Endometrial microvascular endothelial cells (primary cell): ENCODE results near the gene TSEN2. TPM values are rescaled to one million over a fixed set of nuclear protein-coding genes. Genes with fewer than 3 reads are reported as not detected.

Experiments used
- in situ Hi-C: cut with HindIII; loops from 2 replicates; pipeline ENCODE4 v1.10.0; 2017; ENCODE audit warnings: low sequenced_read_pairs, low pct_unique_long_range_greater_than_20kb; ENCODE audit errors: inconsistent ontology term
- total RNA-seq: library from RNA; depleted of rRNA; stranded (reverse); fragments of >200 nt; gene quantifications from one replicate; pipeline ENCODE4 v1.2.3, GENCODE V29; 2015; ENCODE audit errors: inconsistent ontology term

TSEN2 gene
- total RNA-seq, 1 donor from 2014 or later = 7.7 TPM

DNA sequence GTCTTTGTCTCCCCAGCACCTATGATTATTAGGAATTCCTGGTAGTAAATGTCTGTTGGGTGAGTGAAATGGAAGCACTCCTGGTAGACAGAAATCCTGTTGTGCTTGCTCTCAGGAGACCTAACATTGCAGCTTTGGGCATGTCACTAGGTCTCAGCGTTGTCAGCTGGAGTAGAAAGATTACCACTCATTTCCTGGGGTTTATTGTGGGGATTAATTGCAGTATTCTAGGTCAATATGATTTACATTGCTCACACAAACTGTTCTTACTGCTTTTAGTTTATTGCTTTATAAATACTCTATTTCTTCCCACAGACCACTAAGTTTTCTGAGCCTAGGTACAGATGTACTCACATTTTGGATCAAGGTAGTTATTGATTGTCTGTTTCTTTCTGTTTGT, 5.1 kb downstream of the TSEN2 start:
- in situ Hi-C loops = no loop called here

DNA sequence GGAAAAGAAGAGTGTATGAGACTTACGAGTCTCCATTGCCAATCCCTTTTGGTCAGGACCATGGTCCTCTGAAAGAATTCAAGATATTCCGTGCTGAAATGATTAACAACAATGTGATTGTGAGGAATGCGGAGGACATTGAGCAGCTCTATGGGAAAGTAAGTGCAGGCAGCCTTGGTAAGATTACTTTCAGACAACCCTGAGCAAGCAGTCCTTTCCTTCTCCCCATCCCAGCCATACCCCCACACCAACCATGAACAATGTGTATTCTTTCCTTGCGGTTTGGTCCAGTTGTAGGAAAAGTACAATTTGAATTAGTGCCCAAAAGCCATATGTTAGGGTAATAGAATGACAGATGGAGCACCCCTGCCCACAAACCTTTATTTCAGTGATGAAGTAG, 5.6 kb downstream of the TSEN2 start:
- in situ Hi-C loops = no loop called here

DNA sequence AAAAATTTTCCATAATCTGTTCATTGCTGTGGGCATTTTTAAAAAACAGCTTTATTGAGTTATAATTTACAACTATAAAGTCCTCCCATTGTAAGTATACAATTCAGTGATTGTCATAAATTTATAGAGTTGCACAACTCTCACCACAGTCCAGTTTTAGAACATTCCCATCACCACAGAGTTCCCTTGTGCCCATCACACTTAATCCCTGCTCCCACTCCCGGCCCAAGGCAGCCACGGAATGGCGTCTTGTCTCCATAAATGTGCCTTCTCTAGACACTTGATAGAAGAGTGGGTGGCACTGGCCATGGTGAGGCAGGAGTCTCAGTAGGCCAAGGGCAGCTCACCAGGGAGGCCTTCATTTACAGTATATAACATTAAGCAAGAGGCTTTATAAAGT, 6.3 kb downstream of the TSEN2 start:
- in situ Hi-C loops = no loop called here

DNA sequence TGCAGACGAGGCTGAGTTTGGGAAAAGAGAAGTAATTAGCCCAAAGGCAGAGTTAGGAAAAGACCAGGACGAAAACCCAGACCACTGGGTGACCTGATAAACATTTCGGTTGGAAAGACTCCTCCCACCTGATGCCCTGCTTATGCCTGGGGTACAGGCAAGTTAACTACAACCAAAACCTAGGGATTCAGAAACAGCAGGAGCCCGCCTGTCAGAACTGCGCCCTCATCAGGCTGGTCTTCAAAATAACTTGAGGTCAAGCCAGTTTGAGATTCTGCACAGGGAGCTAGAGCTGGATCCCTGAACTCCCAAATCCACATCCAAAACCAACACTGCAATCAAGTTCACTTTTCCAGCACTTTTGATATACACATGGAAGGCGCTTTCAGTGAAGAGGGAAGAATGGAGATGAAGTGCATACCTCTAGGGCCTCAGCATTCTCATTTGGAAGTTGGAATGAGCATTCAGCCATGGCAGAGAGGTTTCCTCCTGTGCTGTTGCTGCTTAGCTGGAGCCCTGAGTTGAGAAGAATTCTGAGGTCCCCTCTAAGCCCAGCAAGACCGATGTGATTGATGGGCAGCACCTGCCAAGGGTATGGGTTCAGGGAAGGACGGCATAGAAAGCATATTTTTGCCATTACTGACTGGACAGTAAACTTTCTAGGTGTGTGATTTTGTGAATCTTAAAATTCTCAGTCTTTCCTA, 11.6 kb downstream of the TSEN2 start:
- in situ Hi-C loops = no loop called here

DNA sequence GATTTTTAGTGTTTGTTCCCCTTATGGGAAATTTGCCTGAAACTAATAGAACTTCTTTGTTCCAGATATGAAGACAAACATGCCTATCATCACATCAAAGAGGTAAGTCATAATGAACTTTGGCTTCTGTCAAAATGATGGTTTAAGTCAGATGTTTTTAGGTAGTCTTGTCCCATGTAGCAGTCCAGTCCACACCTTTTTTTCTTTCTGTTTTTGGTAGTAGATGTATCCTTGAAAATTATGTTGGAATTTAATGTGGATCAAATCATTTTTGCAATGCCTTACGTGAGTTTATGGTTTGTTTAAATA, 12.1 kb downstream of the TSEN2 start:
- in situ Hi-C loops = no loop called here

GRCh38 chr3:12499474-12499873, 15.2 kb downstream of the TSEN2 start:
- in situ Hi-C loops = no loop called here

GRCh38 chr3:12501360-12502020, 17.2 kb downstream of the TSEN2 start:
- in situ Hi-C loops = no loop called here

DNA sequence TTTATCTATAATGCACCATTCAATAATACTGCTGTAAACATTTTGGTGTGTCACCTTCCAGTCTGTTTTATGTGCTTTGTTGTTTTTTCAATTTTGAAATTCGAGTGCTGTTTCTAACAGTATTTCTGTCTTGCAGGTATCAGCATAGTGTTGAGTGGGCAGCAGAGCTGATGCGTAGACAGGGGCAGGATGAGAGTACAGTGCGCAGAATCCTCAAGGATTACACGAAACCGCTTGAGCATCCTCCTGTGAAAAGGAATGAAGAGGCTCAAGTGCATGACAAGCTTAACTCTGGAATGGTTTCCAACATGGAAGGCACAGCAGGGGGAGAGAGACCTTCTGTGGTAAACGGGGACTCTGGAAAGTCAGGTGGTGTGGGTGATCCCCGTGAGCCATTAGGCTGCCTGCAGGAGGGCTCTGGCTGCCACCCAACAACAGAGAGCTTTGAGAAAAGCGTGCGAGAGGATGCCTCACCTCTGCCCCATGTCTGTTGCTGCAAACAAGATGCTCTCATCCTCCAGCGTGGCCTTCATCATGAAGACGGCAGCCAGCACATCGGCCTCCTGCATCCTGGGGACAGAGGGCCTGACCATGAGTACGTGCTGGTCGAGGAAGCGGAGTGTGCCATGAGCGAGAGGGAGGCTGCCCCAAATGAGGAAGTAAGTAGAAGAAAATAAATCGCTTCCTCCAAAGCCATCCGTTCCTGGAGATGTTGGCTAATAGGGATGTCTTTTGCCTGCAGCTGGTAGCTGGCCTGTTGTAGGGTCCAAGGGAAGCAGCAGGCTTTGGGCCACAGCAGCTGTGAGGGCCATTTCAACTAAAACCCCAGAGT, 19.1 kb downstream of the TSEN2 start:
- in situ Hi-C loops = no loop called here

GRCh38 chr3:12506201-12506709, 22.0 kb downstream of the TSEN2 start:
- in situ Hi-C loops = no loop called here

DNA sequence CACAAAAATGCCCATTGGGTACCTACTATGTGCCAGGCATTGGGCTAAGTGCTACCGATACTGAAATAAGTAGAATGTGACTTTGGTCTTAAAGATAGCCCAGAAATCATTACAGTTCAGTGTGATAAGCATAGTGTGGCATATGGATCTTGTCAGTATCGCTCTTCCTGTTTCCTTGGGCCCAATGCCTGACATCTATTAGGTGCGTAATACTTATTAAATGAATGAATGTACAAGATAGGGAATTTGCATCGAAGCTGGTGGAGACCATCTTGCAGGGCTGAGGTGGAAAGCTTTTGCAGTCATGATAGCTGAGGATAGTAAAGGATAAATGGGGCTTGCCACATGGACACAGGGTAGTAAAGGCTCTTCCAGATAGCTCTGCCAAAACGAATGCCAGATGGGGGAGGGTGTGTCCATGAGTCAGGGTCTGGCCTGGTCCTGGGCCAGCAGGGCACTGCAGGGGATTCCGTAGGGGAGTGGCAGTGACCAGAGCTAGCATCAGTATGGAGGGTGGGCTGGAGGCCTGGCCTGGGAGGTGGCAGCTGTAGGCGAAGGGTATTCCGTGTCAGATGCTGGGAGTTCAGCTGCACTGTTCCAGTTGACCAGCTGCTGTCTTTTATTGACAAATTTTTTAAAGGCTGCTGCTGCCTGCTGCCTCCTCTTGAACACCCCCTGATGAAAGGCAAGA, 23.5 kb downstream of the TSEN2 start:
- in situ Hi-C loops = no loop called here

DNA sequence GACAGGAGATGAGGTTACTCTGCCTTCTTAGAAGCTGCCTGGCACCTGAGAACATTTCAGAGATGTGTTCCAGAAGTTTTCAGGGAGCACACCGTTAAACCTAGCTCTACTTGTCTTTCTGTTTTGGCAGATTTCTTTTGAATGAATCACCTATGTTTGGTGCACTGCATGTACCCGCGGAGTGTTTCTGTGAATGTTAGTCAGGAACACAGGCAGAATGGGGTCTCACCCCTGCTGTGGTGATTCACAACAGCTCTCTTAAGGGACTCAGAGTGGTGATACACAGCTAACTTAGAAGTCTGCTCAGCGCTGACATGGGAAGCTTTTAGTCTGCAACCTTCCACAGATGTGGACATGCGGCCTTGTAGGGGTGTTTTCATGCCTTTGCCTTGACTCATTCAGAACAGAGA, 24.0 kb downstream of the TSEN2 start:
- in situ Hi-C loops = no loop called here

- in situ Hi-C loops = no loop called here
Observed at GRCh38 chr3:12509466-12509865, 25.2 kb downstream of the TSEN2 start.

GRCh38 chr3:12512534-12513118, 28.3 kb downstream of the TSEN2 start:
- in situ Hi-C loops = no loop called here

DNA sequence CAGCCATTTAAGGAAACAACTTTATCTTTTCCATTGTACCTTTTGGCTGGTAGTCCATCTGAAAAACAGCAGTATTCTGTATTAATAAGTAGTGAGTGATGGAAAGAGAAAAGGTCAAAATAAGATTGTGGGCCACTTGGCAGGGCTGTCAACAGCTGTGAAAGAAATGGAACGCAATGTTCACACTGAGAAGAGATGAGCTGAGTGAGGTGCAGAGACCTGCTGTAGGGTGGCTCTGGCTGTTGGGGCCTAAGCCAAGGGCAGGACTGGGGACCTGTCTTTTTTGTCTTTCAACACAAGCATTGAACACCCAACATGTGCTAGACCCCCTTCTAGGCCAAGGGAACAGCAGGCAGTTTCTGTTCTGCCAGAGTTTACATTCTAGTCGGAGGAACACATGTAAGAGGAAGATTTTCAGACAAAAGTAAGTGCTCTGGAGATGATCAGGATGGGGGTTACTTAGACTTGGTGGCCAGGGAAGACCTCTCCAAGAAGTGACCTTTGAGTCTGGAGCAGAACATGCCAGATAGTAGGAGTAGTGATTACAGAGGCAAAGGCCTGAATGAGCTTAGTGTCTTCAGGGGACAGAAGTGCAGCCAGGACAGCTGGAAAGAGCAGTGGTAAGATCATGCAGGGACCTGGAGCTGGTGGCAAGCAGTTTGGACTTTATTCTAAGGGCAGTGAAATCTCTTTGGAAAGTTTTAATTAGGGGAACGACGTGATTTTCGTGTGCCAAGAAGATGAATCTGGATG, 29.6 kb downstream of the TSEN2 start:
- in situ Hi-C loops = no loop called here

DNA sequence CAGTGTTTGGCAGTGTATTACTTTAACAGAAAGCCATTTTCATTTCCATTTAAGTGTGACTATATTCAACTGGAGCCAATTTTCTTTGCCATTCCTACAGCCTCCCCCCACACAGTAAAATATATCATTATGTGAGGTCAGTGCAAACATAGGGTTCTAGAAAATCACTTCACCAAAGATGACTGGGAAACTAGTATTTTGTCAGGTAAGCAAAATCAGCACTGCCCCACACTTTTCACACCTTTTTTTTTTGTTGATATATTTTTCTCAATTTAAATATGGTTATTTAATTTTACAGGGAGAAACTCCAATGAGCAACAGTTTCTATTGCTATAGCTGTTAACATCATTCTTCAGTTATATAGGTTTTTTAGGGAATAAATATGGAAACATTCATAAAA, 31.4 kb downstream of the TSEN2 start:
- in situ Hi-C loops = no loop called here

DNA sequence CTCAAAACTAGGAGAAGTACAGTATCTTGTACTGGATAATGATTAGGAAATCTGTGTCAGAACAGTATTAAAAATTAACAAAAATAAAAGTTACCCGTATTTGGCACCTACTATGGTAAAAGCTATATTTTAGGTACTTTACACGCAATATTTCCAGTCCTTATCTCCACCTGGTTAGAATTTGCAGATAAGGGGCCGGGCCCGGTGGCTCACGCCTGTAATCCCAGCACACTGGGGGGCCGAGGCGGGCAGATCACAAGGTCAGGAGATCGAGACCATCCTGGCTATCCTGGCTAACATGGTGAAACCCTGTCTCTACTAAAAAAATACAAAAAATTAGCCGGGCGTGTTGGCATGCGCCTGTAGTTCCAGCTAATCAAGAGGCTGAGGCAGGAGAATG, 32.6 kb downstream of the TSEN2 start:
- in situ Hi-C loops = no loop called here

DNA sequence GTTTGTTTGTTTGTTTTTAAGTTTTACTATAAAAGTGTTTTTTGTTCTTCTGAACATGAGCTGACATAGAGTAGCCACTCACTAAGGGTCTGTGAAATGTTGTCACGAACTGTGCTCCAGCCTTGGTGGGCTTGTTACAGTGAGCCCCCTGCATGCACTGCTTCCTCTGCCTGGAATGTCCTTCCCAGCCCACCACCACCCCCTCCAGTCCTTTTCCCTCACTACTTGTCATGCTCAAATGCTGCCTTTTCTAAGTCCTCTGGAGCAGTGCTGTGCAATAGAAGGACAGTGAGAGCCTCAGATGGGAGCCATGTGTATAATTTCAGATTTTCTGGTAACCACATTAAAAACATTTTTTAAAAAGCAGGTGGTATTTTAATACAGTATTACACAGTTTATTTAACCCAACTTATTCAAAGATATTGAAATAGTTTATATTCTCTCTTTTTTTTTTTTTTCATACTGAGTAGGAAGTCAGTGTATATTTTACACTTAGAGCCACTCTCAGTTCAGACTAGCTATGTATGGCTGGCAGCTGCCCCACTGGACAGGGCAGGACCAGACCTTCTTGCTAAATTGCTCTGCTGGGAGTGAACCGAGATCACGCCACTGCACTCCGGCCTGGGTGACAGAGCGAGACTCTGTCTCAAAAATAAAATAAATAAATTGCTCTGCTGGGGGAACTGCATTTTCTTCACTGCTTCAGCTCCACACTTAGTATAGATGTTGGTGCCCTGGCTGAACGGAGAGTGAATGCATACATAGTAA, 34.2 kb downstream of the TSEN2 start:
- in situ Hi-C loops = no loop called here

GRCh38 chr3:12521010-12521409, 36.7 kb downstream of the TSEN2 start:
- in situ Hi-C loops = no loop called here
